ENCODE measurements around the gene UTS2R.

Gene UTS2R

GRCh38 chr17:82371333-82372248 is at the start of gene UTS2R:
Gene UTS2R (plus strand): TSS chr17:82371765. CDS start chr17:82374325, 2,560 bp downstream.
- Histone ChIP-seq H3K79me2 (ENCODE audit: control insufficient read depth, insufficient read depth, low read length, unreplicated experiment) (no peaks in the 10 kb centered on the region), H3K4me1 (ENCODE audit: control insufficient read depth, insufficient read depth, low read length, unreplicated experiment) (no peaks in the 10 kb centered on the region)

GRCh38 chr17:82321947-82322466 is 49.6 kb upstream of the UTS2R start:
- H3K4me3 ChIP-seq (ENCODE audit: low read depth, low read length) = no peak overlapping the region
- no peak overlapping the region for H2AFZ ChIP-seq (ENCODE audit: low read length, unreplicated experiment)
- no peak overlapping the region for H3K27ac ChIP-seq (ENCODE audit: low read depth, low read length)
- no peaks in the 10 kb centered on the region for H3K27me3 ChIP-seq (ENCODE audit: insufficient read depth, low read length)
- H3K79me2 ChIP-seq (ENCODE audit: control insufficient read depth, insufficient read depth, low read length, unreplicated experiment) = no peaks in the 10 kb centered on the region
- no peaks in the 10 kb centered on the region for H3K36me3 ChIP-seq (ENCODE audit: insufficient read depth, low read length)
- no peaks in the 10 kb centered on the region for H3K4me1 ChIP-seq (ENCODE audit: control insufficient read depth, insufficient read depth, low read length, unreplicated experiment)

More at GRCh38 chr17:82371333-82372248, at the start of gene UTS2R:
- peak within 1 kb of the TSS; percentile 55 for H2AFZ ChIP-seq (ENCODE audit: low read length, unreplicated experiment)
- H3K27me3 ChIP-seq (ENCODE audit: insufficient read depth, low read length) = peaks cover 57% of the 10 kb centered on the region
- no peaks in the 10 kb centered on the region for H3K36me3 ChIP-seq (ENCODE audit: insufficient read depth, low read length)
- H3K27ac ChIP-seq (ENCODE audit: low read depth, low read length) = no peak within 1 kb of the TSS
- H3K4me3 ChIP-seq (ENCODE audit: low read depth, low read length) = peak within 1 kb of the TSS; percentile 64

GRCh38 chr17:82322526-82323453 is 48.8 kb upstream of the UTS2R start:
- Histone ChIP-seq H3K36me3 (ENCODE audit: insufficient read depth, low read length) (no peaks in the 10 kb centered on the region), H3K4me1 (ENCODE audit: control insufficient read depth, insufficient read depth, low read length, unreplicated experiment) (no peaks in the 10 kb centered on the region), H3K27ac (ENCODE audit: low read depth, low read length) (no peak overlapping the region), H3K27me3 (ENCODE audit: insufficient read depth, low read length) (no peaks in the 10 kb centered on the region), H2AFZ (ENCODE audit: low read length, unreplicated experiment) (no peak overlapping the region), H3K4me3 (ENCODE audit: low read depth, low read length) (no peak overlapping the region), H3K79me2 (ENCODE audit: control insufficient read depth, insufficient read depth, low read length, unreplicated experiment) (no peaks in the 10 kb centered on the region)

GRCh38 chr17:82323514-82324234 is 47.9 kb upstream of the UTS2R start:
- no peaks in the 10 kb centered on the region for H3K4me1 ChIP-seq (ENCODE audit: control insufficient read depth, insufficient read depth, low read length, unreplicated experiment)
- no peaks in the 10 kb centered on the region for H3K36me3 ChIP-seq (ENCODE audit: insufficient read depth, low read length)
- no peak overlapping the region for H2AFZ ChIP-seq (ENCODE audit: low read length, unreplicated experiment)
- no peak overlapping the region for H3K27ac ChIP-seq (ENCODE audit: low read depth, low read length)
- H3K79me2 ChIP-seq (ENCODE audit: control insufficient read depth, insufficient read depth, low read length, unreplicated experiment) = no peaks in the 10 kb centered on the region
- no peak overlapping the region for H3K4me3 ChIP-seq (ENCODE audit: low read depth, low read length)
- no peaks in the 10 kb centered on the region for H3K27me3 ChIP-seq (ENCODE audit: insufficient read depth, low read length)

- H3K79me2 ChIP-seq (ENCODE audit: control insufficient read depth, insufficient read depth, low read length, unreplicated experiment) = peaks cover 2% of the 10 kb centered on the region
- peaks cover 2% of the 10 kb centered on the region for H3K4me1 ChIP-seq (ENCODE audit: control insufficient read depth, insufficient read depth, low read length, unreplicated experiment)
- H2AFZ ChIP-seq (ENCODE audit: low read length, unreplicated experiment) = no peak overlapping the region
- no peak overlapping the region for H3K4me3 ChIP-seq (ENCODE audit: low read depth, low read length)
- H3K36me3 ChIP-seq (ENCODE audit: insufficient read depth, low read length) = no peaks in the 10 kb centered on the region
- H3K27me3 ChIP-seq (ENCODE audit: insufficient read depth, low read length) = no peaks in the 10 kb centered on the region
- no peak overlapping the region for H3K27ac ChIP-seq (ENCODE audit: low read depth, low read length)
These were observed 46.8 kb upstream of the UTS2R start for GRCh38 chr17:82324566-82325285.

GRCh38 chr17:82325286-82326180 is 46.0 kb upstream of the UTS2R start:
- peaks cover 9% of the 10 kb centered on the region for H3K4me1 ChIP-seq (ENCODE audit: control insufficient read depth, insufficient read depth, low read length, unreplicated experiment)
- no peaks in the 10 kb centered on the region for H3K36me3 ChIP-seq (ENCODE audit: insufficient read depth, low read length)
- no peak overlapping the region for H3K27ac ChIP-seq (ENCODE audit: low read depth, low read length)
- H3K4me3 ChIP-seq (ENCODE audit: low read depth, low read length) = no peak overlapping the region
- H3K79me2 ChIP-seq (ENCODE audit: control insufficient read depth, insufficient read depth, low read length, unreplicated experiment) = peaks cover 7% of the 10 kb centered on the region
- no peaks in the 10 kb centered on the region for H3K27me3 ChIP-seq (ENCODE audit: insufficient read depth, low read length)
- H2AFZ ChIP-seq (ENCODE audit: low read length, unreplicated experiment) = no peak overlapping the region

GRCh38 chr17:82327289-82327688 is 44.3 kb upstream of the UTS2R start:
- no peak overlapping the region for H3K27ac ChIP-seq (ENCODE audit: low read depth, low read length)
- H3K27me3 ChIP-seq (ENCODE audit: insufficient read depth, low read length) = no peaks in the 10 kb centered on the region
- H3K79me2 ChIP-seq (ENCODE audit: control insufficient read depth, insufficient read depth, low read length, unreplicated experiment) = peaks cover 19% of the 10 kb centered on the region
- H3K4me3 ChIP-seq (ENCODE audit: low read depth, low read length) = no peak overlapping the region
- H2AFZ ChIP-seq (ENCODE audit: low read length, unreplicated experiment) = no peak overlapping the region
- no peaks in the 10 kb centered on the region for H3K36me3 ChIP-seq (ENCODE audit: insufficient read depth, low read length)
- H3K4me1 ChIP-seq (ENCODE audit: control insufficient read depth, insufficient read depth, low read length, unreplicated experiment) = peaks cover 23% of the 10 kb centered on the region

- H3K79me2 ChIP-seq (ENCODE audit: control insufficient read depth, insufficient read depth, low read length, unreplicated experiment) = peaks cover 20% of the 10 kb centered on the region
- H3K4me3 ChIP-seq (ENCODE audit: low read depth, low read length) = no peak overlapping the region
- H3K27ac ChIP-seq (ENCODE audit: low read depth, low read length) = no peak overlapping the region
- no peaks in the 10 kb centered on the region for H3K27me3 ChIP-seq (ENCODE audit: insufficient read depth, low read length)
- H2AFZ ChIP-seq (ENCODE audit: low read length, unreplicated experiment) = no peak overlapping the region
- H3K4me1 ChIP-seq (ENCODE audit: control insufficient read depth, insufficient read depth, low read length, unreplicated experiment) = peaks cover 28% of the 10 kb centered on the region
- no peaks in the 10 kb centered on the region for H3K36me3 ChIP-seq (ENCODE audit: insufficient read depth, low read length)
These were observed 43.8 kb upstream of the UTS2R start for GRCh38 chr17:82327757-82328140.
